Heart right ventricle (tissue), 16 donors: ENCODE data around the gene KCNJ10. TPM values are rescaled to one million over a fixed set of nuclear protein-coding genes. Genes with fewer than 3 reads are reported as not detected.

ENCODE experiments used
- ATAC-seq, 8 donors: fragments of 200-7000 bp; cut with Tn5 transposase; one replicate each; pipeline ENCODE4 v1.9.1; 2020; ENCODE audit warnings: mild to moderate bottlenecking in 8 of 8, moderate library complexity in 8 of 8, moderate number of reproducible peaks in 1 of 8
- DNase-seq, 2 donors: peaks; one replicate each; pipeline ENCODE4 v3.0.0-alpha.2; 2020
- H3K27ac ChIP-seq, 10 donors: fragments of 200-600 bp; sonication (generic) in 2 of 10; one replicate each; pipeline versions ENCODE4 v1.5.0 to v1.8.0; 2020 to 2022; ENCODE audit warnings: mild to moderate bottlenecking in 3 of 10
- H3K27me3 ChIP-seq, 7 donors: fragments of 200-600 bp; one replicate each; pipeline ENCODE4 v1.8.0; 2021 to 2022; ENCODE audit warnings: mild to moderate bottlenecking in 2 of 7
- H3K36me3 ChIP-seq, 9 donors: fragments of 200-600 bp; sonication (generic) in 1 of 9; one replicate each; pipeline versions ENCODE4 v1.5.0 to v1.8.0; 2020 to 2022; ENCODE audit warnings: mild to moderate bottlenecking in 2 of 9
- H3K4me1 ChIP-seq, 9 donors: fragments of 200-600 bp; sonication (generic) in 1 of 9; one replicate each; pipeline versions ENCODE4 v1.5.0 to v1.8.0; 2020 to 2022; ENCODE audit warnings: mild to moderate bottlenecking in 4 of 9
- H3K4me3 ChIP-seq, 10 donors: fragments of 200-600 bp; sonication (generic) in 2 of 10; one replicate each; pipeline versions ENCODE4 v1.5.0 to v1.8.0; 2020 to 2022; ENCODE audit warnings: mild to moderate bottlenecking in 7 of 10, moderate library complexity in 2 of 10
- H3K9me3 ChIP-seq, 11 donors: fragments of 200-600 bp in 10 of 11; sonication (generic) in 2 of 11; one replicate each; pipeline versions ENCODE4 v1.5.0 to v1.8.0; 2013 to 2022; ENCODE audit warnings: mild to moderate bottlenecking in 2 of 11, control low read depth in 1 of 11, moderate library complexity in 1 of 11
- CTCF ChIP-seq, 9 donors: fragments of 200-600 bp; sonication (generic) in 2 of 9; IDR thresholded peaks; one replicate each; pipeline versions ENCODE4 v1.5.0 to v1.8.0; 2021 to 2022; ENCODE audit warnings: antibody characterized with exemption in 9 of 9, mild to moderate bottlenecking in 5 of 9, moderate library complexity in 1 of 9
- WGBS, 2 donors: extraction: QIAGEN DNeasy Blood & Tissue Kit; methylation state at CpG; one replicate each; pipeline ENCODE4 v1.1.7; 2013; ENCODE audit warnings: inconsistent platforms in 1 of 2; 5-methylcytosine and 5-hydroxymethylcytosine counted together
- intact Hi-C, 10 donors: fragments of 100-400 bp; cut with DNase I; formaldehyde crosslinking; loops; one replicate each; pipeline versions ENCODE4 v1.11.1 to v1.14.2; 2022
- polyA plus RNA-seq, 2 donors: library from polyadenylated mRNA; stranded (reverse); fragments of 200-250 nt; gene quantifications; one replicate each; pipeline ENCODE4 v1.2.3, GENCODE V29; 2013
- total RNA-seq, 10 donors: library from RNA; stranded (reverse); fragmentation: NEBNext Ultra II Directional in 3 of 10; extraction: Animal tissue kit (Norgen Biotek cat#: 25700) in 3 of 10; gene quantifications; one replicate each; pipeline versions ENCODE4 v1.2.1 to v1.2.4, GENCODE V29; 2021 to 2023
- donor health status: Arrhythmogenic right ventricular cardiomyopathy.
- donor health status: ischemic (EF 13 %, LVEDD 7.1; RV severe dilation, severe dysfunction).
- donor health status: healthy with polysubstance abuse.
- donor health status: DM: no; HTN: yes; CAD: no.
- donor health status: DM: no; HTN: no; CAD: no.
- donor health status: ischemic (EF 25% LVEDD 6.9; RV normal size, moderate dysfunction).
- donor health status: ischemic (EF 25% LVEDD 5.7; RV mildly dilated, moderate dysfunction).
- donor health status: healthy.
- donor health status: DM: yes; HTN: yes; CAD: no.
- donor health status: Ischemic cardiomyopathy.
- donor health status: ischemic (EF 35%, LVEDD 5.7; RV mildly dilated, moderate dysfunction).
- donor health status: nonischemic (EF 11% LVEDD 7.7; RV severe dilation, severe dysfunction).
- donor health status: DM: yes; HTN: yes; CAD: no.
- donor health status: PGD.
- donor health status: ischemic (EF 29% LVEDD 5.4; RV normal size, mild dysfunction).
- donor health status: nonischemic (EF 23%, LVEDD 6.1; RV moderate dilation, normal function).

Gene KCNJ10
- total and polyA plus RNA-seq, 12 donors = 0.09 to 1.9 TPM; not detected in 10

DNA sequence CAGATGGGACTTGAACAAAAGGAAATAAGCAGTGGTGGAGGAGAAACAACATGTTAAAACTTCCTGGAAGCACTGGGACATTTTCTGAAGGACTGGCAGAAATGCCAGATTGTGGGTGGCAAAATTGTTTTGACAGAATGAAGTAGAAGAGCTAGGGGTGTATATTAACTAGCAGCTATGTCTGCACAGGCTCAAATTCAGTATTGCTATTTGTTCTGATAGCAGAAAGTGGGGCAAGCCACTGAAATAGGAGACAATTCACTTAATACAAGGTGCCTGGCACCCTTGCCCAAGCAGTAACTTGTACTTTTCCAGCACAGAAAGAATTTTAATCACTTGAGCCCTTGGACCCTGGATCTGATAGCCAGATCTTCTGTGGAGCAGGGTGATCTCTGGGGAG is 26.4 kb downstream of the KCNJ10 start:
- H3K36me3 ChIP-seq = no peaks in the 10 kb centered on the region
- TF ChIP-seq CTCF (IDR thresholded peaks at IDR 0.05) = no peak
- DNase-seq (no peak), ATAC-seq (no peak)
- H3K4me3 ChIP-seq = no peak overlapping the region
- peaks cover 4 to 13% (median 11%) of the 10 kb centered on the region in 9 donors for H3K4me1 ChIP-seq
- no peaks in the 10 kb centered on the region for H3K9me3 ChIP-seq
- intact Hi-C loops = no loop called here
- no peak overlapping the region for H3K27ac ChIP-seq
- H3K27me3 ChIP-seq = peaks cover 0 to 5% (median 0%) of the 10 kb centered on the region in 7 donors

DNA sequence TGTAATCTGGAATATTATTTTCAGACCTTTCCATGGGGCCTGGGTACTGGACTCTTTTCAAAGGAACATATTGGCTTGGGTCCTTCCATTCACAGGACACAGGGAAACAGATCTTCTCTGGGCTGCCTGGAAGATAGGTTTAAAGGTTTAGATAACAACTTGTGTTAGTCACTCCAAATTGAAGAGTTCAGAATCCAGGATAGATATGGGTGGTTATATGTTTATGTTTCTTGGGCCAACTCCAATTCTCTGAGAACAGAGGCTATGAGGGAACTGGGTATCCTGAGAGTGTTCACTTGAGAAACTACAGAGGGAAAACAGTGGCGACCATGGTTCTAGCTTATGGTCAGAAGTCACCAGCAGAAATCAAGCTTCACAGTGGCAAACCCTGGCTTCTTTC is 29.5 kb downstream of the KCNJ10 start:
- Histone ChIP-seq H3K27me3 (peaks cover 0 to 5% (median 0%) of the 10 kb centered on the region in 7 donors), H3K27ac (no peak overlapping the region), H3K9me3 (no peaks in the 10 kb centered on the region), H3K4me1 (no peaks in the 10 kb centered on the region), H3K4me3 (no peak overlapping the region), H3K36me3 (no peaks in the 10 kb centered on the region)
- intact Hi-C loops = no loop called here
- DNase-seq (no peak), ATAC-seq (no peak)
- WGBS, 2 donors = 87 to 90% methylated on average over 1 of the region's 1 CpG
- no peak for TF ChIP-seq CTCF (IDR thresholded peaks at IDR 0.05)

DNA sequence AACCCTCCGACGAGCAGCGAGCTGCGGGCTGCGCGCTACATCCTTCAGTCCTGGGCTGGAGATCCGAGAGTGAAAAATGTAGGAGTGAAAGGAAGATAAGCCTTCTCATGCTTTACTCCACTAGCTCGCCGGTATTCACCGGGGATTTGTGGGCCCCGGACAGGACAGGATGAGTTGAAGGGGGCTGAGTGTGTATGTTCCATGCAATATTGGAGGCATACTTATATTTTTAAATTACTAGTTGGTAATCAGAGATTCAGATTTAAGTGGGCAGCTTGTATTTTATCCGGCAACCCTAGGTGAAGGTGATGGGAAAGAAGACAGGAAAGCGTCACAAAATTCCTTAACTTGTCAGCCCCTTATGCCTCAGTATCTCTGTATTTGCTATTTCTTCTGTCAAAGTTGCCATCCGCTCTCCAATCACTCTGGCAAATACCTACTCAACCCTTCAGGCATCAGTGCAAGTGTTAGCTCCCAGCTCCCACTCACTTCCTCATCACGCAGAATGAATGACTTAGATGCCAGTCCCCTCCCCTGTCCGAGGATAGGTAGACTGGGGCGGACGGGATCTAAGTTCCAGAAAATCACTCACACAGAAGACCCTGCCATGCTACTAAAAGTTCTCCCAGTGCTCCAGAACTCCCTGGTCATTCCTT is 37.7 kb downstream of the KCNJ10 start:
- WGBS, 2 donors = 1 to 2% methylated on average over 18 of the region's 18 CpGs

More for the DNA sequence above, 37.7 kb downstream of the KCNJ10 start:
- Histone ChIP-seq H3K27me3 (no peaks in the 10 kb centered on the region), H3K4me1 (peaks cover 4 to 34% (median 22%) of the 10 kb centered on the region in 9 donors), H3K9me3 (no peaks in the 10 kb centered on the region), H3K36me3 (peaks cover 0 to 3% (median 0%) of the 10 kb centered on the region in 9 donors), H3K4me3 (peak overlapping the region; percentile 61 to 89 (median 76)), H3K27ac (peak overlapping the region in 9 of 10 donors; percentile 55 to 86 (median 74))
- no peak for TF ChIP-seq CTCF (IDR thresholded peaks at IDR 0.05)
- intact Hi-C loops = loop anchor here in 3 of 10 donors (5.0 to 10.0 kb wide), 2 partner anchors 247 to 250 kb away; partner anchors contain the start of gene DUSP23 (in 3 of the 3)
- DNase-seq (no peak), ATAC-seq (peak; percentile 35 to 79 (median 62))
